Uterus (tissue), 2 donors: ENCODE measurements around the gene COL8A1.

Experiments
- CTCF ChIP-seq, 4 experiments: fragments of 200-600 bp in 2 of 4; fragments of 450-650 bp in 2 of 4; sonication (generic) in 2 of 4; IDR thresholded peaks; one replicate each; pipeline ENCODE4 v1.5.1; 2016 to 2019; ENCODE audit warnings: antibody characterized with exemption in 4 of 4, mild to moderate bottlenecking in 2 of 4, moderate library complexity in 1 of 4
- POLR2A ChIP-seq, 2 donors: fragments of 450-650 bp; IDR thresholded peaks; one replicate each; pipeline ENCODE4 v1.6.1; 2016; ENCODE audit warnings: antibody characterized with exemption in 2 of 2, mild to moderate bottlenecking in 1 of 2, moderate library complexity in 1 of 2

GRCh38 chr3:99690761-99691369 lies 52.5 kb downstream of the COL8A1 start:
- TF ChIP-seq CTCF (IDR thresholded peaks at IDR 0.05) (no peak), POLR2A (IDR thresholded peaks at IDR 0.05) (no peak)
